ENCODE measurements around the gene MYLK. TPM values are rescaled to one million over a fixed set of nuclear protein-coding genes. Genes with fewer than 3 reads are reported as not detected.

MYLK gene
- total RNA-seq, 1 donor from 2014 or later, result 0.26 TPM

DNA sequence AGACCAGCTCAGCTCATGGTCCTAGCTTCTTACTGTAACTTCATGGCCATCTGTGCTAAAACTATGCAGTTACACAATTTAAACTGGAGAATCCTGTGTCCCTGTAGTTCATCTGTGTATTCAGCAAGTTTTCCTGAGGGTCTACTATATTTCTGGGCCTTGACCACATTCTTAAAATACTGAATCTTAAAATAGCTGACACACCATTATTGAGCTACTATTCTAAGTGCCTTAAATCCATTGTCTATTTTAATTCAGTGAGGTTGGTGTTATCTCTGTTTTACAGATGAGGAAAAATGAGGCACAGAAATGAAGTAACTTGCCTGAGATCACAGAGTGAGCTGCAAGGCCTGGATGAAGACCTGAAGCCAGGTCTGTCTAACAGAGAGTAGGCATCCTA, 22.0 kb downstream of the MYLK start:
- Mint-ChIP-seq H3K4me3 (no peak overlapping the region), H3K36me3 (ENCODE audit: low read depth) (no peaks in the 10 kb centered on the region), H3K27ac (no peak overlapping the region), H3K27me3 (no peaks in the 10 kb centered on the region), H3K9me3 (no peaks in the 10 kb centered on the region), H3K4me1 (no peaks in the 10 kb centered on the region)
- intact Hi-C loops (cut with micrococcal nuclease), result no loop called here
- DNase-seq, result no peak

DNA sequence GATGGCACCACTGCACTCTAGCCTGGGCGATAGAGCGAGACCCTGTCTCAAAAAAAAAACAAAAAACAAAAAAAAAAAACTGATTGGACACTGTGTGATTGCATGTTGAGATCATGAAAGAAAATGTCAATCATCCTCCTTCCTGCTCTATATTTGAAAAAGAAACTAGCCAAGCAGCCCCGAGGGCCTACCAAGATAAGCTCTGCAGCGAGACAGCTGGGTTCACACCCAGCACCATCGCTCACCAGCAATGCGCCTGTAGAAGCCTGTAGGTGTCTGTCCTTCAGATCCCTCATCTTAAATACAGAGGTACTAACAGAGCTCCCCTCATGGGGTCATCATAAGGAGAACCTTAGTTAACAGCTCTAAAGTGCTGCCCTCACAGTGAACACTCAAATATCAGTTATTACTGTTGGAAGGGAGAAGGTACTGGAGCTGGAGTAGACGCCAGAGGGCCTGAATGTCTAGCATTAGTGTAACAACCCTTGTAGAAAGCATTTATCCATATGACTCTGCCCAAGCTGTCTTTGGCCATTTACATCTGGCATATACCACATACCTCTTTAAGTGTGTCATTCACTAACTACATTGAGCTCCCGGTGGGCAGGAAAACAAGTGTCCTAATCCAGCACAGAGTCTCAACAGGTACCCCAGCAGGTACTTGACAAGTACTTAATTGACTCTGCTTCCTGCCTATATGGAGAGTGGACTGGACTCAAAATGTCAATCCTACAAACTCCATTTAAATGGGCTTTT, 22.9 kb downstream of the MYLK start:
- Mint-ChIP-seq H3K27me3 (no peaks in the 10 kb centered on the region), H3K9me3 (peaks cover 3% of the 10 kb centered on the region), H3K27ac (no peak overlapping the region), H3K4me1 (no peaks in the 10 kb centered on the region), H3K36me3 (ENCODE audit: low read depth) (no peaks in the 10 kb centered on the region), H3K4me3 (no peak overlapping the region)
- intact Hi-C loops (cut with micrococcal nuclease), result no loop called here
- no peak for DNase-seq

GRCh38 chr3:123859177-123859576, 25.0 kb downstream of the MYLK start:
- no peak overlapping the region for H3K4me3 Mint-ChIP-seq
- H3K27me3 Mint-ChIP-seq, result no peaks in the 10 kb centered on the region
- H3K4me1 Mint-ChIP-seq, result no peaks in the 10 kb centered on the region
- no peak overlapping the region for H3K27ac Mint-ChIP-seq
- no peaks in the 10 kb centered on the region for H3K36me3 Mint-ChIP-seq (ENCODE audit: low read depth)
- intact Hi-C loops (cut with micrococcal nuclease), result no loop called here
- peaks cover 3% of the 10 kb centered on the region for H3K9me3 Mint-ChIP-seq
- DNase-seq, result no peak

GRCh38 chr3:123854905-123855304, 29.2 kb downstream of the MYLK start:
- H3K27me3 Mint-ChIP-seq, result no peaks in the 10 kb centered on the region
- H3K9me3 Mint-ChIP-seq, result peaks cover 6% of the 10 kb centered on the region
- intact Hi-C loops (cut with micrococcal nuclease), result no loop called here
- DNase-seq, result no peak
- H3K4me3 Mint-ChIP-seq, result no peak overlapping the region
- no peak overlapping the region for H3K27ac Mint-ChIP-seq
- no peaks in the 10 kb centered on the region for H3K4me1 Mint-ChIP-seq
- H3K36me3 Mint-ChIP-seq (ENCODE audit: low read depth), result no peaks in the 10 kb centered on the region

DNA sequence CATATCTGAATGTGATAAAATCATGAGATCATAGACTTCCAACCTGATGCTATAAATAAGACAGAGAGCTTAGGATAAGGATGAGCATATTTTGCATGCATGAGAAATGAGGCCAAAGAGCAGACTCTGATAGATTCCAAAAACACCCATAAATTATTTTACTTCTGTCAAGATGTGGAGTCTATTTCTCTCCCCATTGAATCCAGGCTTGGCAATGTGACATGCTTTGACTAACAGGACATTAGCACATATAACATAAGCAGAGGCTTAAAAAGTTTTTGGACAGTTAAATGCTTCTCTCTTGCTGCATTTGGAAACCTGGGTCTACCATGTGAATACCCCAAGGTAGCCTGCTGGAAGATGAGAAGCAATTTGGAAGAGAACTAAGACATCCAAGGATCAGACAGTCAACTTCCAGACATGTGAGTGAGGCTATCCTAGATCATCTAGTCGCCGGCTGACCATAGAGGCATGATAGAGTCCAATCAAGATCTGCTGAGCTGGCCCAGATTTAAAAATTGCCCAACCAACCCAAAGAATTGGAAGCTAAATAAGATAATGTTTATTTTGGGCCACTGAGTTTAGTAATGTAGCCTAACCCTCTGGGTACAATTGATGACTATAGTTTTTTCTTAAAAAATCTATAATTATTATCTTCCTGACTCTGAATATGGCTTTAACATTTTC, 30.3 kb downstream of the MYLK start:
- intact Hi-C loops (cut with micrococcal nuclease), result no loop called here
- no peak overlapping the region for H3K4me3 Mint-ChIP-seq
- H3K9me3 Mint-ChIP-seq, result peaks cover 6% of the 10 kb centered on the region
- H3K36me3 Mint-ChIP-seq (ENCODE audit: low read depth), result no peaks in the 10 kb centered on the region
- no peaks in the 10 kb centered on the region for H3K27me3 Mint-ChIP-seq
- DNase-seq, result no peak
- H3K4me1 Mint-ChIP-seq, result no peaks in the 10 kb centered on the region
- no peak overlapping the region for H3K27ac Mint-ChIP-seq

DNA sequence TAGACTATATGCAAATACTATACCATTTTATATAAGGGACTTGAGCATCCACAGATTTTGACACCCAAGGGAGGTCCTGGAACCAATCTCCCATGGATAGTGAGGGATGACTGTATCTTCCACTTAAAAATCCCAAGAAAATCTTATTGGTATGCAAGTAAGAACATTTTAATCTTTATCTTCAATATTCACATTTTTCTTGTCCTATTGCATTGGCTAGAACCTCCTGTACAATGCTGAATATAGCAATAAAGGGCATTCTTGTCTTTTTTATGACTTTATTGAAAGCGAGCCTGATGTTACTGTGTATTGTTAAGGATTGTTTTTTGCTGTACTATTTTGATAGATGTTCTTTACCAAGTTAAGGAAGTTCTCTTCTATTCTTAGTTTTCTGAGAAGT, 36.9 kb downstream of the MYLK start:
- Mint-ChIP-seq H3K4me1 (no peaks in the 10 kb centered on the region), H3K36me3 (ENCODE audit: low read depth) (no peaks in the 10 kb centered on the region), H3K27me3 (no peaks in the 10 kb centered on the region), H3K9me3 (peaks cover 2% of the 10 kb centered on the region), H3K27ac (no peak overlapping the region), H3K4me3 (no peak overlapping the region)
- DNase-seq, result no peak
- intact Hi-C loops (cut with micrococcal nuclease), result no loop called here

- no peak overlapping the region for H3K27ac Mint-ChIP-seq
- DNase-seq, result no peak
- no peaks in the 10 kb centered on the region for H3K9me3 Mint-ChIP-seq
- peaks cover 2% of the 10 kb centered on the region for H3K27me3 Mint-ChIP-seq
- H3K4me1 Mint-ChIP-seq, result peaks cover 4% of the 10 kb centered on the region
- no peak overlapping the region for H3K4me3 Mint-ChIP-seq
- intact Hi-C loops (cut with micrococcal nuclease), result no loop called here
- no peaks in the 10 kb centered on the region for H3K36me3 Mint-ChIP-seq (ENCODE audit: low read depth)
Observed at GRCh38 chr3:123843668-123844067, 40.5 kb downstream of the MYLK start.

GRCh38 chr3:123842711-123843110, 41.4 kb downstream of the MYLK start:
- H3K4me3 Mint-ChIP-seq, result no peak overlapping the region
- DNase-seq, result no peak
- H3K36me3 Mint-ChIP-seq (ENCODE audit: low read depth), result no peaks in the 10 kb centered on the region
- peaks cover 4% of the 10 kb centered on the region for H3K4me1 Mint-ChIP-seq
- peaks cover 2% of the 10 kb centered on the region for H3K27me3 Mint-ChIP-seq
- H3K27ac Mint-ChIP-seq, result no peak overlapping the region
- intact Hi-C loops (cut with micrococcal nuclease), result no loop called here
- no peaks in the 10 kb centered on the region for H3K9me3 Mint-ChIP-seq

DNA sequence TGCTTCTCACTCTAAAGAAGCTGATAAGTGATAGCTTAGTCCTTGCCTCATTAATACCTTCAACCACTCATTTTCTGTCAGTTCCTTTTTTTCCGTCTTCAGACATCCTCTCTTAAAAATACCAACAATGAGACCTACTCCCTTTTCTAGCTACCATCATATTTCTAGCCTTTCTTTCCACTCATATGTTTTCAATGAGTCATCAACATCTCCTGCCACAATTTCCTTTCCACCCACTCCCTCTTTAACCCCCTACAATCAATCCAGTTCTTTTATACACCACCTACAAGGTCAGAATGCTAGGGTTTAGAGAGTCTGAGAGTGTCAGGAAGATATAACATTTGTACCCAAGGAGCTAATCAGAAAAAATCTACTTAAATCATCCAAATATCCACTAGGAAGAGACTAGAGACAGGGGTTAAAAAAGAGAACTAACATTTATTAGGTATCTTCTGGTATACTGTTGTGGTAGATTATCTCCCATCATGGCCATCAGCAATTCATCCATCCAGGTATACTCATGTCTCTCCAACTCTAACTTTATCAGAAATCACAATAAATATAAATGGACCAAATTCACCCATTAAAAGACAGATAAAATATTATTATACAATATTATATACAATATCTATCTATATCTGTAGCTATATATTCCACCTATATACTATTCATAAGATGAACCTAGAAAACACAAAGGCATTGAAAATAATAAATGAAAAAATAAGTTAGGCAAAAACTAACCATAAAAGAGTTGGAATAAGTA, 42.5 kb downstream of the MYLK start:
- no peak overlapping the region for H3K27ac Mint-ChIP-seq
- intact Hi-C loops (cut with micrococcal nuclease), result no loop called here
- no peaks in the 10 kb centered on the region for H3K9me3 Mint-ChIP-seq
- H3K4me3 Mint-ChIP-seq, result no peak overlapping the region
- peaks cover 4% of the 10 kb centered on the region for H3K4me1 Mint-ChIP-seq
- peaks cover 2% of the 10 kb centered on the region for H3K27me3 Mint-ChIP-seq
- no peaks in the 10 kb centered on the region for H3K36me3 Mint-ChIP-seq (ENCODE audit: low read depth)
- no peak for DNase-seq

- no peak for DNase-seq
- Mint-ChIP-seq H3K9me3 (no peaks in the 10 kb centered on the region), H3K4me1 (peaks cover 4% of the 10 kb centered on the region), H3K27me3 (peaks cover 2% of the 10 kb centered on the region), H3K4me3 (no peak overlapping the region), H3K36me3 (ENCODE audit: low read depth) (no peaks in the 10 kb centered on the region), H3K27ac (no peak overlapping the region)
- intact Hi-C loops (cut with micrococcal nuclease), result no loop called here
Observed at GRCh38 chr3:123840961-123841360, 43.2 kb downstream of the MYLK start.

DNA sequence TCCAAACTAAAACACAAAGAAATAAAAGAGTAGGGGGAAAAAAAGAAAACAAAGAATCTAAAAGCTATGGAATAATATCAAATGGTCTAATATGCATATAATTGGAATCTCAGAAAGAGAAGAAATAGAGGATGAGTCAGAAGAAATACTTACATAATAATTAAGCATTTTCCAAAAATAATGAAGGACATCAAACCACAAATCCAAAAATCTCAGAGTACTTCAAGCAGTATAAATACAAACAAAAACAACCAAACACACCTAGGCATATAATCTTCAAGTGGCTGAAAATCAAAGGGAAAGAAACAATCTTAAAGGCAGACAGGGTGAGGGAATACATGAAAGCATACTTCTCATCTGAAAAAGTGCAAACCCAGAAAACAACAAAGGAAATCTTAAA, 46.3 kb downstream of the MYLK start:
- H3K27ac Mint-ChIP-seq, result no peak overlapping the region
- no peaks in the 10 kb centered on the region for H3K36me3 Mint-ChIP-seq (ENCODE audit: low read depth)
- H3K4me3 Mint-ChIP-seq, result no peak overlapping the region
- no peaks in the 10 kb centered on the region for H3K9me3 Mint-ChIP-seq
- intact Hi-C loops (cut with micrococcal nuclease), result no loop called here
- peaks cover 4% of the 10 kb centered on the region for H3K4me1 Mint-ChIP-seq
- DNase-seq, result no peak
- H3K27me3 Mint-ChIP-seq, result peaks cover 8% of the 10 kb centered on the region

DNA sequence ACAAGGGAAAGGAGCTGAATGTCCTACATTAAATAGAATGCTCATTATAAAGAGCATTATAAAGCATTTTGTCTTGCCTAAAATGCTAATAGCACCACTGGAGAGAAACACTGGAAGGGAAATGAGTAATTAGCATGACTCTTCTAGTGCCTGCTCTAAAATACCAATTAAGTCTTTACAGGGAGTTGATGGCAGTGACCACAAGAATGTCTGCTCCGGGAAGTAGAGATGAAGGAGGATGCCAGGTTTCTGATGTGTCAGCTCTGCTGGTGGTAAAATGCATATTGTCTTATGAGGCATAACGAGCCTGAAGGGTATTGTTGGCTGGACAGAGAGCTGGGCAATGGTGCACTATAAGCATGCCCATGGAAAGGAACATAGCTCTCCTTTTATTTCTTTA, 49.5 kb downstream of the MYLK start:
- Mint-ChIP-seq H3K4me1 (no peaks in the 10 kb centered on the region), H3K27ac (no peak overlapping the region), H3K4me3 (no peak overlapping the region), H3K9me3 (no peaks in the 10 kb centered on the region), H3K27me3 (peaks cover 8% of the 10 kb centered on the region), H3K36me3 (ENCODE audit: low read depth) (no peaks in the 10 kb centered on the region)
- intact Hi-C loops (cut with micrococcal nuclease), result no loop called here
- DNase-seq, result no peak

GRCh38 chr3:123833398-123833785, 50.7 kb downstream of the MYLK start:
- no peak for DNase-seq
- intact Hi-C loops (cut with micrococcal nuclease), result no loop called here
- H3K27me3 Mint-ChIP-seq, result peaks cover 7% of the 10 kb centered on the region
- H3K4me1 Mint-ChIP-seq, result no peaks in the 10 kb centered on the region
- H3K27ac Mint-ChIP-seq, result no peak overlapping the region
- H3K4me3 Mint-ChIP-seq, result no peak overlapping the region
- no peaks in the 10 kb centered on the region for H3K9me3 Mint-ChIP-seq
- no peaks in the 10 kb centered on the region for H3K36me3 Mint-ChIP-seq (ENCODE audit: low read depth)

DNA sequence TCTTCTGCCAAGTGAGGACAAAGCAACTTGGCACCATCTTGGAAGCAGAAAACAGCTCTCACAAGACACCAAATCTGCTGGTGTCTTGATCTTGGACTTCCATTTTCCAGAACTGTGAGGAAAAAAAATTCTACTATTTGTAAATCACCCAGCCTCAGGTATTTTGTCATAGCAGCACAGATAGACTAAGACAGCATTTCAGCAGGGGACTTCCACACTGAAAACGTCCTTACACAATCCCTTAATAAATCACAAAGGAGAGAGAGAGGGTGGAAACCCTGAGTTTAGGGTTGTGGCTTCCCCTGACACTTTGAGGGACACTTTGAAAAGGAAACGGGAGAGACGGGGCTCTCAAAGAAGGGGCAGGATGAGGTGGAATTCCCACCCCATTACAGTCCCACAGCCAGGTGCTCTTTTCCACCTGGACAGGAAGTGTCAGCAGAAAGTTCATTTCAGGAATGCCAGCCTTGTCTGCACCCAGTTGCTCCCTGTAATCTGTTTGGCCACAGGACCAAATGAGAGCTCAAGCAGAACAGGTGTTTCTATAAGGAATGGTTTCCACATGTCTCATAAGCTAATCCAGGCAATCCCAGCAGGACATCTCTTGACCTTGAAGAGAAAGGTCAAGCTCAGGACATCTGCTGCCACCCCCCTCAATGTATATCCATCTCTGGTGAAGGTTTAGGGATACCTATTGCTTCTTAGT, 51.3 kb downstream of the MYLK start:
- H3K4me3 Mint-ChIP-seq, result no peak overlapping the region
- intact Hi-C loops (cut with micrococcal nuclease), result no loop called here
- no peaks in the 10 kb centered on the region for H3K36me3 Mint-ChIP-seq (ENCODE audit: low read depth)
- peaks cover 7% of the 10 kb centered on the region for H3K27me3 Mint-ChIP-seq
- H3K9me3 Mint-ChIP-seq, result no peaks in the 10 kb centered on the region
- no peak overlapping the region for H3K27ac Mint-ChIP-seq
- no peaks in the 10 kb centered on the region for H3K4me1 Mint-ChIP-seq
- DNase-seq, result no peak

Data from activated CD4-positive, alpha-beta T cell treated with anti-CD3 and anti-CD28 coated beads, Interleukin-2, amount 10 ng/mL, durations not matched to agents 24 days and 14 days (primary cell).